Measurements from ENCODE around the gene SZRD1.
"Not testable (repeated sequence)": the region's sequence is repeated elsewhere in the genome, so short reads cannot be mapped to it uniquely, and the experiment has no call there.

The SZRD1 gene

GRCh38 chr1:16366722-16367257 is at the start of gene SZRD1:
Gene SZRD1 (plus strand): TSS chr1:16367242. CDS start chr1:16367258, 16 bp downstream.
- DNase-seq (ENCODE audit: low read depth in 3 of 3, low spot score in 1 of 3) = peak; percentile 85 to 90 (median 90)

GRCh38 chr1:16318555-16318954 is 48.5 kb upstream of the SZRD1 start:
- no peak for DNase-seq (ENCODE audit: low read depth in 3 of 3, low spot score in 1 of 3)

- DNase-seq (ENCODE audit: low read depth in 3 of 3, low spot score in 1 of 3) = no peak
These were observed 45.7 kb upstream of the SZRD1 start for GRCh38 chr1:16321176-16321867.

GRCh38 chr1:16324456-16324890 is 42.6 kb upstream of the SZRD1 start:
- DNase-seq (ENCODE audit: low read depth in 3 of 3, low spot score in 1 of 3) = no peak

GRCh38 chr1:16326833-16327404 is 40.1 kb upstream of the SZRD1 start:
- no peak for DNase-seq (ENCODE audit: low read depth in 3 of 3, low spot score in 1 of 3)

DNA sequence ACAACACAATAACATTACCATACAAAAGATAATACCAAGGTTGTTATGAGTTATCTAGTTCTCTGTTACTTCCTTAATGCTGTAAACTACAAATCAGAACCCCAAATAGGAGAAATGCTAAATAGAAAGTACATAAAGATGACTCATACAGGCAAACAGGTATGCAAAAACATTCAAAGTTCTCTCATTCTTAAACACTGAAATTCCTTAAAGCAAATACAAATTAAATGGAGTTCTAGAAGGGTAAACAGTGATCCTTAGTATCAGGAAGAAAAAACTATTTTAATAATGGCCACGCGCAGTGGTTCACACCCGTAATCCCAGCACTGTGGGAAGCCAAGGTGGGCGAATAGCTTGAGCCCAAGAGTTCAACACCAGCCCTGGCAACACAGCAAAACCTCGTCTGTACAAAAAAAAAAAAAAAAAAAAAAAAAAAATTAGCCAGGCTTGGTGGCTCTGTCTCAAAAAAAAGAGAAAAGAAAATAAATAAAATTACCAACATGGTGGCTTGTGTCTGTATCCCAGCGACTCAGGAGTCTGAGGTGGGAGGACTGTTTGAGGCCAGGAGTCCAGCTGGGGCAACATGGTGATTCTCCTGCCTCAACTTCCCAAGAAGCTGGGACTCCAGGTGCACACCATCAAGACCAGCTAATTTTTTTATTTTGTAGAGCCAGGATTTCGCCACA is 32.2 kb upstream of the SZRD1 start:
- no peak for DNase-seq (ENCODE audit: low read depth in 3 of 3, low spot score in 1 of 3)

DNA sequence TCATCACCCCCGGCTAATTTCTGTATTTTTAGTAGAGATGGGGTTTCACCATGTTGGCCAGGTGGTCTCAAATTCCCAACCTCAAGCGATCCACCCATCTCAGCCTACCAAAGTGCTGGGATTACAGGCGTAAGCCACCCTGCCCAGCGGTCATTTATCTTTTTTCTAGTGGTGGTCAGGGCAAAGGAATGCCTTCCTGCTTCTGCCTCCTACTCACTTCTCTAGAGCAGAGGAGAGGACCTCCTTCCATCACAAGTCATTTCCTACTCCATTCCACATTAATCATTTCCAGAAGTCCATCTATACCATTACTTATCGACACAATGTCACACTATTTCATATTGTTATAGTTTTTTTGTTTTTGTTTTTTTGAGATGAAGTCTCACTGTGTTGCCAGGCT is 28.1 kb upstream of the SZRD1 start:
- DNase-seq (ENCODE audit: low read depth in 3 of 3, low spot score in 1 of 3) = no peak

GRCh38 chr1:16340673-16341072 is 26.4 kb upstream of the SZRD1 start:
- DNase-seq (ENCODE audit: low read depth in 3 of 3, low spot score in 1 of 3) = no peak

- DNase-seq (ENCODE audit: low read depth in 3 of 3, low spot score in 1 of 3) = no peak
These were observed 24.5 kb upstream of the SZRD1 start for GRCh38 chr1:16342331-16343062.

DNA sequence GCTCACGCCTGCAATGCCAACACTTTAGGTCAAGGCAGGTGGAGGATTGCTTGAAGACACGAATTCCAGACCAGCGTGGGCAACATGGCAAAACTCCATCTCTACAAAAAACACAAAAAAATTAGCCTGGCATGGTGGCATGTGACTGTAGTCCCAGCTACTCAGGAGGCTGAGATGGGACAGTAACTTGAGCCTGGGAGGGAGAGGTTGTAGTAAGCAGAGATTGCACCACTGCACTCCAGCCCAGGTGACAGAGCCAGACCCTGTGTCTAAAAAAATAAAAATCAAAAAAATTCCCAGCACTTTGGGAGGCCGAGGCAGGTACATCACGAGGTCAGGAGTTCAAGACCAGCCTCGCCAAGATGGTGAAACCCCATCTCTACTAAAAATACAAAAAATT is 23.8 kb upstream of the SZRD1 start:
- not testable (repeated sequence) for DNase-seq (ENCODE audit: low read depth in 3 of 3, low spot score in 1 of 3)

DNA sequence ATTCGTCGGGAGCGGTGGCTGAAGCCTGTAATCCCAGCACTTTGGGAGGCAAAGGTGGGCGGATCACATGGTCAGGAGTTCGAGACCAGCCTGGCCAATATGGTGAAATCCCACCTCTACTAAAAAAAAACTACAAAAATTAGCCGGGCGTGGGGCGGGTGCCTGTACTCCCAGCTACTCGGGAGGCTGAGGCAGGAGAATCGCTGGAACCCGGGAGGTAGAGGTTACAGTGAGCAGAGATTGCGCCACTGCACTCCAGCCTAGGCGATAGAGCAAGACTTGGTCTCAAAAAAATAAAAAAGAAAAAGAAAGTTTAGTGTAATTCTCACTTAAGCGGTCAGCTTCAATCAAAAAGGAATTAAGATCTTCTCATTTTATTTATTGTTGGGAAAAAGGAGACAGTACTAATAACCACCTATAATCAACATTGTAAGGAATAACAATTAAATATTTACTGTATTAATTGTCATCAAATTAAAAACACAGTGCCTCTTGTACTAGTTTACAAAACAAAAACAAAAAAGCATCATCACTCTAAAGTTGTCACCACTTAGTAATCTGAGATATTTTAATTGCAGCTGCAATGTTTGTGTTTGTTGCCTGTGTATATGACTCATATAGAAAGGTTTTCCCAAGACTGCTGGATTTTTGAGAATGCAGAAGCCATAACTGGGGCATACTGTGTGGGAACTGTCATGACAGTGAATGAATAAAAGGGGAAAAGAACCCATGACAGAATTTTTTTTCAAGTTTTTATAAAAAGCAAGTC is 18.4 kb upstream of the SZRD1 start:
- DNase-seq (ENCODE audit: low read depth in 3 of 3, low spot score in 1 of 3) = no peak

- no peak for DNase-seq (ENCODE audit: low read depth in 3 of 3, low spot score in 1 of 3)
These were observed 17.1 kb upstream of the SZRD1 start for GRCh38 chr1:16349847-16350406.

- no peak for DNase-seq (ENCODE audit: low read depth in 3 of 3, low spot score in 1 of 3)
These were observed 15.5 kb upstream of the SZRD1 start for GRCh38 chr1:16351456-16351993.

- peak; percentile 75 to 87 (median 85) for DNase-seq (ENCODE audit: low read depth in 3 of 3, low spot score in 1 of 3)
These were observed 14.8 kb upstream of the SZRD1 start, which contains the start of gene FBXO42 for GRCh38 chr1:16351994-16352841. Gene FBXO42 (minus strand): TSS chr1:16352480. CDS start chr1:16315418, 37,062 bp downstream.

GRCh38 chr1:16352842-16353535 is 14.1 kb upstream of the SZRD1 start:
- no peak for DNase-seq (ENCODE audit: low read depth in 3 of 3, low spot score in 1 of 3)

GRCh38 chr1:16354619-16355018 is 12.4 kb upstream of the SZRD1 start:
- no peak for DNase-seq (ENCODE audit: low read depth in 3 of 3, low spot score in 1 of 3)

DNA sequence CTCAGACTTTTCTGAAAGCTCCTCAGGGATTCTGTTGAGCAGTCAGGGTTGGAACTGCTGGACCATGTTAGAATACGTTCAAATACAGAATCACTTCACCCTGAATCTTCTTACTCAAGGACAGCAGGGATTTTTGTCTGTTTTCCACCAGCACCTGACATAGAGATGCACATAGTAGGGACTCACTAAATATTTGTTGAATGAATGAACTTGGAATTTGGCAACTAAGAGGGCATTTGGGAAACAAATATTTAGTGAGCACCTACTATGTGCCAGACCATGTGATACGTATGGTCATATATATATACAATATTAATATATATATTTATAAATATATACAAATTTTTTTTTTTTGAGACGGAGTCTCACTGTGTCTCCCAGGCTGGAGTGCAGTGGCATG is 10.2 kb upstream of the SZRD1 start:
- no peak for DNase-seq (ENCODE audit: low read depth in 3 of 3, low spot score in 1 of 3)

DNA sequence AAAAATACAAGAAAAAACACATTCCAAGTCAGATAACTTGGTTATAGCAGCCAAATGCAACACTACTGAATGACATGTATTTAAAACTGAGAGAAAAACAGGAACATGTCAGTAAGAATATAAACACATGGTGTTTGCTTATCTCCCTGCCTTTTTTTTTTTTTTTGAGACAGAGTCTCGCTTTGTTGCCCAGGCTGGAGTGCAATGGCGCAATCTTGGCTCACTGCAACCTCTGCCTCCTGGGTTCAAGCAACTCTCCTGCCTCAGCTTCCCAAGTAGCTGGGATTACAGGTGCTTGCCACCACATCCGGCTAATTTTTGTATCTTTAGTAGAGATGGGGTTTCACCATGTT is 1.9 kb upstream of the SZRD1 start:
- DNase-seq (ENCODE audit: low read depth in 3 of 3, low spot score in 1 of 3) = not testable (repeated sequence)

Measured in stimulated activated CD4-positive, alpha-beta T cell treated with anti-CD3 and anti-CD28 coated beads, TNF-alpha, amount 100 ng/mL, for 1 hour (primary cell).